B cell (primary cell): Measurements from ENCODE around the gene DNAI1. TPM values are rescaled to one million over a fixed set of nuclear protein-coding genes. Genes with fewer than 3 reads are reported as not detected.
"Not testable (repeated sequence)": the region's sequence is repeated elsewhere in the genome, so short reads cannot be mapped to it uniquely, and the experiment has no call there.

Experiments
- ATAC-seq: fragments of 200-7000 bp; cut with Tn5 transposase; one replicate; pipeline ENCODE4 v1.10.0; 2021; ENCODE audit warnings: low read depth, mild to moderate bottlenecking, moderate number of reproducible peaks, moderate library complexity
- CTCF ChIA-PET: fragments of 350-600 bp; sonication (Branson Sonifier 250); formaldehyde crosslinking; loops from one replicate; lab custom pipeline; 2021; ENCODE audit warnings: antibody characterized with exemption, inconsistent platforms; lab: Charles Lee
- POLR2A ChIA-PET: fragments of 350-600 bp; sonication (Branson Sonifier 250); formaldehyde crosslinking; loops from one replicate; lab custom pipeline; 2021; ENCODE audit warnings: antibody characterized with exemption; lab: Charles Lee
- DNase-seq: peaks from one replicate; pipeline ENCODE4 v3.0.0; 2013
- H2AFZ ChIP-seq: 2 replicates; pipeline ENCODE4 v1.6.1; 2012; ENCODE audit warnings: mild to moderate bottlenecking, low read depth, low read length; ENCODE audit not compliant: insufficient read depth, poor library complexity, severe bottlenecking
- H3K27ac ChIP-seq, 2 donors: 1 replicate in 1 of 2; 2 replicates in 1 of 2; pipeline ENCODE4 v1.5.1; 2012 to 2013; ENCODE audit warnings: low read length in 2 of 2, mild to moderate bottlenecking in 2 of 2, moderate library complexity in 1 of 2
- H3K27me3 ChIP-seq, 4 experiments: fragments of 200-600 bp in 1 of 4; sonication (generic) in 1 of 4; replicated peaks in 1 of 4; 1 replicate in 2 of 4; 2 replicates in 2 of 4; pipeline versions ENCODE4 v1.6.1 to v1.7.0; 2013 to 2016; ENCODE audit warnings: low read length in 3 of 4, mild to moderate bottlenecking in 2 of 4, mixed read lengths in 1 of 4, moderate library complexity in 1 of 4; ENCODE audit not compliant: insufficient read depth in 4 of 4, control insufficient read depth in 3 of 4; ENCODE audit errors: control extremely low read depth in 1 of 4
- H3K36me3 ChIP-seq, 2 experiments: replicated peaks in 1 of 2; 1 replicate in 1 of 2; 2 replicates in 1 of 2; pipeline versions ENCODE4 v1.6.1 to v1.7.1; 2013; ENCODE audit warnings: low read length in 1 of 2; ENCODE audit not compliant: insufficient read depth in 2 of 2, control insufficient read depth in 1 of 2; ENCODE audit errors: control extremely low read depth in 1 of 2, extremely low read depth in 1 of 2
- H3K4me1 ChIP-seq, 2 donors: fragments of 200-600 bp in 1 of 2; sonication (generic) in 1 of 2; 1 replicate in 1 of 2; 2 replicates in 1 of 2; pipeline versions ENCODE4 v1.5.1 to v1.6.1; 2013 to 2017; ENCODE audit warnings: low read length in 2 of 2; ENCODE audit not compliant: control insufficient read depth in 2 of 2, insufficient read depth in 2 of 2
- H3K4me2 ChIP-seq: replicated peaks from 2 replicates; pipeline ENCODE3; 2012; ENCODE audit warnings: mild to moderate bottlenecking, low read depth, low read length; ENCODE audit not compliant: poor library complexity, severe bottlenecking
- H3K4me3 ChIP-seq, 5 experiments: fragments of 200-600 bp in 1 of 5; sonication (generic) in 1 of 5; 1 replicate in 3 of 5; 2 replicates in 2 of 5; pipeline versions ENCODE4 v1.5.1 to v1.7.0; 2011 to 2016; ENCODE audit warnings: low read length in 4 of 5, mild to moderate bottlenecking in 4 of 5, low read depth in 2 of 5, control low read depth in 1 of 5, moderate library complexity in 1 of 5; ENCODE audit not compliant: insufficient read depth in 1 of 5; ENCODE audit errors: control extremely low read depth in 1 of 5, extremely low read depth in 1 of 5
- H3K79me2 ChIP-seq: fragments of 200-600 bp; sonication (generic); one replicate; pipeline ENCODE4 v1.6.0; 2016; ENCODE audit warnings: low read length; ENCODE audit not compliant: control insufficient read depth, insufficient read depth
- H3K9ac ChIP-seq: fragments of 200-600 bp; sonication (generic); 2 replicates; pipeline ENCODE4 v1.6.1; 2017; ENCODE audit warnings: mild to moderate bottlenecking, low read length, moderate library complexity
- H3K9me3 ChIP-seq, 3 donors: one replicate each; pipeline versions ENCODE4 v1.6.1 to v1.7.1; 2013; ENCODE audit warnings: low read length in 2 of 3; ENCODE audit not compliant: control insufficient read depth in 2 of 3, insufficient read depth in 1 of 3; ENCODE audit errors: control extremely low read depth in 1 of 3
- H4K20me1 ChIP-seq: 2 replicates; pipeline ENCODE4 v1.6.0; 2012; ENCODE audit warnings: mild to moderate bottlenecking, low read length; ENCODE audit not compliant: insufficient read depth, control insufficient read depth, poor library complexity, severe bottlenecking
- H3K27ac Mint-ChIP-seq: one replicate; pipeline ENCODE4 v1.8.0; 2021; ENCODE audit warnings: mixed read lengths
- H3K27me3 Mint-ChIP-seq: one replicate; pipeline ENCODE4 v1.8.0; 2021; ENCODE audit warnings: mixed read lengths
- H3K4me1 Mint-ChIP-seq: one replicate; pipeline ENCODE4 v1.8.0; 2021; ENCODE audit warnings: mixed read lengths
- H3K4me3 Mint-ChIP-seq: one replicate; pipeline ENCODE4 v1.8.0; 2021; ENCODE audit warnings: mixed read lengths
- H3K9me3 Mint-ChIP-seq: one replicate; pipeline ENCODE4 v1.8.0; 2022; ENCODE audit warnings: mixed read lengths; ENCODE audit not compliant: insufficient read depth
- WGBS: methylation state at CpG from one replicate; pipeline ENCODE4 v1.1.5; 2013; ENCODE audit warnings: missing lambda C conversion rate; ENCODE audit not compliant: insufficient coverage; 5-methylcytosine and 5-hydroxymethylcytosine counted together
- intact Hi-C: fragments of 100-400 bp; cut with micrococcal nuclease; formaldehyde crosslinking; loops from one replicate; pipeline ENCODE4 v1.10.0; 2022
- polyA plus RNA-seq: library from polyadenylated mRNA; depleted of rRNA; stranded (reverse); fragments of >200 nt; gene quantifications from 2 replicates; pipeline ENCODE4 v1.2.3, GENCODE V29; 2012
- total RNA-seq, 2 donors: library from RNA; stranded (reverse); fragments of 120-200 nt in 1 of 2; gene quantifications; 1 replicate in 1 of 2; 2 replicates in 1 of 2; pipeline versions ENCODE4 v1.2.3 to v1.2.4, GENCODE V29; 2013 to 2022

DNAI1 gene
- total and polyA plus RNA-seq, 2 donors (not counting 1 experiment from before 2014, with no cell fraction given), result not detected

DNA sequence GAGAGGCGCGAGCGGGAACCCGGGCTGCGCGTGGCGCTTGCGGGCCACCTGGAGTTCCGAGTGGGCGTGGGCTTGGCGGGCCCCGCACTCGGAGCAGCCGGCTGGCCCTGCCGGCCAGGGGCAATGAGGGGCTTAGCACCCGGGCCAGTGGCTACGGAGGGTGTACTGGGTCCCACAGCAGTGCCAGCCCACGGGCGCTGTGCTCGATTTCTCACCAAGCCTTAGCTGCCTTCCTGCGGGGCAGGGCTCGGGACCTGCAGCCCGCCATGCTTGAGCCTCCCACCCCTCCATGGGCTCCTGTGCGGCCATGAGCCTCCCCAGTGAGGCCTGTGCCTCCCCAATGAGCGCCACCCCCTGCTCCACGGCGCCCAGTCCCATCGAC lies 20.7 kb upstream of the DNAI1 start:
- WGBS, result 96% methylated on average over 28 of the region's 28 CpGs
- H3K4me2 ChIP-seq, H3K9ac ChIP-seq, H3K36me3 ChIP-seq, H3K27ac Mint-ChIP-seq, H3K4me3 ChIP-seq, H3K9me3 ChIP-seq, ATAC-seq, POLR2A ChIA-PET, H3K27me3 Mint-ChIP-seq, H3K4me1 ChIP-seq, H3K79me2 ChIP-seq, H3K4me1 Mint-ChIP-seq, H3K27me3 ChIP-seq, DNase-seq, H2AFZ ChIP-seq, H3K9me3 Mint-ChIP-seq, H3K27ac ChIP-seq, H4K20me1 ChIP-seq, H3K4me3 Mint-ChIP-seq: not testable (repeated sequence)
- intact Hi-C loops, result loop anchor here (1.0 to 2.0 kb wide), 3 partner anchors 62 to 199 kb away; partner anchors contain the start of gene SIGMAR1
- CTCF ChIA-PET, result interaction anchor here (0.7 to 3.7 kb wide), 7 partner anchors 11 to 196 kb away, joined by 3 to 37 read pairs (median 11); no protein-coding TSS in a partner anchor

DNA sequence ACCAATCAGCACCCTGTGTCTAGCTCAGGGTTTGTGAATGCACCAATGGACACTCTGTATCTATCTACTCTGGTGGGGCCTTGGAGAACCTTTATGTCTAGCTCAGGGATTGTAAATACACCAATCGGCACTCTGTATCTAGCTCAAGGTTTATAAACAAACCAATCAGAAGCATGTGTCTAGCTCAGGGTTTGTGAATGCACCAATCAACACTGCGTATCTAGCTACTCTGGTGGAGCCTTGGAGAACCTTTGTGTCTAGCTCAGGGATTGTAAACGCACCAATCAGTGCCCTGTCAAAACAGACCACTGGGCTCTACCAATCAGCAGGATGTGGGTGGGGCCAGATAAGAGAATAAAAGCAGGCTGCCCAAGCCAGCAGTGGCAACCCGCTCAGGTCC lies 20.1 kb upstream of the DNAI1 start:
- H3K9me3 ChIP-seq, H3K27ac Mint-ChIP-seq, H4K20me1 ChIP-seq, H3K27me3 Mint-ChIP-seq, intact Hi-C loops, H3K4me3 ChIP-seq, POLR2A ChIA-PET, H3K9ac ChIP-seq, H3K4me1 ChIP-seq, DNase-seq, ATAC-seq, H3K79me2 ChIP-seq, H3K27ac ChIP-seq, H2AFZ ChIP-seq, H3K4me3 Mint-ChIP-seq, H3K36me3 ChIP-seq, H3K27me3 ChIP-seq, H3K4me2 ChIP-seq, H3K4me1 Mint-ChIP-seq, H3K9me3 Mint-ChIP-seq: not testable (repeated sequence)
- CTCF ChIA-PET, result interaction anchor here (0.7 to 3.7 kb wide), 9 partner anchors 10 to 196 kb away, joined by 3 to 37 read pairs (median 8); no protein-coding TSS in a partner anchor
- WGBS, result 100% methylated on average over 1 of the region's 4 CpGs
